GM23248 (cell line): ENCODE data around the gene STARD13. TPM values are rescaled to one million over a fixed set of nuclear protein-coding genes. Genes with fewer than 3 reads are reported as not detected.

ENCODE experiments used
- DNase-seq: peaks from one replicate; pipeline ENCODE4 v3.0.0-alpha.2; 2015
- H2AFZ ChIP-seq: fragments of 200-600 bp; sonication (generic); 2 replicates; pipeline ENCODE4 v1.6.1; 2016; ENCODE audit warnings: antibody characterized with exemption
- H3F3A ChIP-seq: fragments of 200-600 bp; sonication (generic); 2 replicates; pipeline ENCODE4 v1.6.1; 2016; ENCODE audit warnings: mild to moderate bottlenecking, antibody characterized with exemption, mixed run types; ENCODE audit not compliant: insufficient read depth
- H3K27ac ChIP-seq: fragments of 200-600 bp; sonication (generic); 2 replicates; pipeline ENCODE4 v1.5.1; 2016; ENCODE audit warnings: mild to moderate bottlenecking
- H3K27me3 ChIP-seq: fragments of 200-600 bp; sonication (generic); replicated peaks from 2 replicates; pipeline ENCODE4 v1.6.1; 2016; ENCODE audit warnings: mild to moderate bottlenecking; ENCODE audit not compliant: insufficient read depth
- H3K36me3 ChIP-seq: fragments of 200-600 bp; sonication (generic); 2 replicates; pipeline ENCODE4 v1.6.1; 2016; ENCODE audit warnings: low read depth, mild to moderate bottlenecking
- H3K4me1 ChIP-seq: fragments of 200-600 bp; sonication (generic); 2 replicates; pipeline ENCODE4 v1.6.1; 2016; ENCODE audit warnings: mild to moderate bottlenecking; ENCODE audit not compliant: insufficient read depth
- H3K4me2 ChIP-seq: fragments of 200-600 bp; sonication (generic); one replicate; pipeline ENCODE4 v1.6.1; 2016; ENCODE audit warnings: mild to moderate bottlenecking; ENCODE audit not compliant: unreplicated experiment
- H3K4me3 ChIP-seq: fragments of 200-600 bp; sonication (generic); 2 replicates; pipeline ENCODE4 v1.5.1; 2016; ENCODE audit warnings: mild to moderate bottlenecking
- H3K79me2 ChIP-seq: fragments of 200-600 bp; sonication (generic); 2 replicates; pipeline ENCODE4 v1.6.1; 2016; ENCODE audit warnings: mild to moderate bottlenecking; ENCODE audit not compliant: insufficient read depth
- H3K9ac ChIP-seq: fragments of 200-600 bp; sonication (generic); 2 replicates; pipeline ENCODE4 v1.6.1; 2016; ENCODE audit warnings: mild to moderate bottlenecking
- H3K9me2 ChIP-seq: fragments of 200-600 bp; sonication (generic); 2 replicates; pipeline ENCODE4 v1.6.1; 2016; ENCODE audit warnings: mixed run types, mild to moderate bottlenecking, moderate library complexity; ENCODE audit not compliant: insufficient read depth
- H3K9me3 ChIP-seq: fragments of 200-600 bp; sonication (generic); one replicate; pipeline ENCODE4 v1.6.1; 2017; ENCODE audit warnings: low read depth
- H4K20me1 ChIP-seq: fragments of 200-600 bp; sonication (generic); 2 replicates; pipeline ENCODE4 v1.6.0; 2016; ENCODE audit not compliant: insufficient read depth
- EZH2 ChIP-seq: fragments of 200-600 bp; sonication (generic); IDR thresholded peaks from 2 replicates; pipeline ENCODE4 v1.6.1; 2018; ENCODE audit warnings: antibody characterized with exemption, mild to moderate bottlenecking; ENCODE audit not compliant: insufficient read depth, poor library complexity, severe bottlenecking
- EZH2phosphoT487 ChIP-seq: fragments of 200-600 bp; sonication (generic); IDR thresholded peaks from 2 replicates; pipeline ENCODE4 v1.6.1; 2018; ENCODE audit warnings: antibody characterized with exemption, moderate library complexity, mild to moderate bottlenecking, low read depth; ENCODE audit not compliant: insufficient read depth
- WGBS, 2 experiments: methylation state at CpG; one replicate each; pipeline ENCODE4 v1.1.6; 2015 to 2017; ENCODE audit warnings: low lambda C conversion rate in 2 of 2, low coverage in 1 of 2; ENCODE audit errors: missing lambda C conversion rate in 2 of 2; 5-methylcytosine and 5-hydroxymethylcytosine counted together
- in situ Hi-C: fragments of 300-500 bp; cut with MboI; formaldehyde crosslinking; loops from 2 replicates; pipeline ENCODE4 v1.15.0; 2020
- polyA plus RNA-seq: library from polyadenylated mRNA; unstranded; fragments of >200 nt; fragmentation: Nextera tagmentation; extraction: Ambion mirVana; gene quantifications from 2 replicates; pipeline ENCODE4 v1.2.1, GENCODE V29; 2016
- total RNA-seq: library from RNA; depleted of rRNA; stranded (reverse); fragments of >200 nt; shearing (Covaris generic); gene quantifications from 2 replicates; pipeline ENCODE4 v1.2.3, GENCODE V29; 2014

STARD13 gene
- total and polyA plus RNA-seq, 2 experiments from 2014 or later, result 13.8 to 16.6 TPM

DNA sequence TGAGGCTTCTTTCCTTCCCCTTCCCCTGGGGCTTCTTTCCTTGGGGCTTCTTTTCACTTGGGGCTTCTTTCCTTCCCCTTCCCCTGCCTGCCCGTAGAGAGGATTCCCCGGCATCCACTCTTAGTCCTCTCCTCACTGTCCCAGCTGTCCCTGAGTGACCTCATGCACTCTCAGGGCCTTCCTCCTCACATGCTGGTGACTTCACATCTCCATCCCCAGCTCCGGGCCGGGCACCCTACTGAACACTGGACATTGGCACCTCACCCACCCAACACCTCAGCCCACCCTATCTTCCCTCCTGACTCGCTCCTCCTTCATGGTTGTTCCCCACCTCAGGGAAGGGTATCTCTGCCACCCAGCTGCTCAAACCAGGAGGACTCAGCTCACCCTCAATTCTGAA, 130.6 kb downstream of the STARD13 start:
- Histone ChIP-seq H3K4me2 (no peak overlapping the region), H4K20me1 (no peaks in the 10 kb centered on the region; the same call in 1 of the 2 replicates), H3K9ac (no peak overlapping the region), H3K27me3 (no peaks in the 10 kb centered on the region), H2AFZ (no peak overlapping the region), H3K4me1 (peaks cover 5% of the 10 kb centered on the region), H3K79me2 (peaks cover 32% of the 10 kb centered on the region), H3K36me3 (peaks cover 29% of the 10 kb centered on the region), H3K9me3 (no peaks in the 10 kb centered on the region), H3F3A (peaks cover 9% of the 10 kb centered on the region; the same call in 1 of the 2 replicates), H3K9me2 (no peaks in the 10 kb centered on the region), H3K4me3 (no peak overlapping the region), H3K27ac (no peak overlapping the region)
- DNase-seq, result no peak
- in situ Hi-C loops, result no loop called here
- WGBS, 2 experiments, result 98 to 99% methylated on average over 5 of the region's 5 CpGs
- TF ChIP-seq EZH2 (no peak), EZH2phosphoT487 (no peak)

DNA sequence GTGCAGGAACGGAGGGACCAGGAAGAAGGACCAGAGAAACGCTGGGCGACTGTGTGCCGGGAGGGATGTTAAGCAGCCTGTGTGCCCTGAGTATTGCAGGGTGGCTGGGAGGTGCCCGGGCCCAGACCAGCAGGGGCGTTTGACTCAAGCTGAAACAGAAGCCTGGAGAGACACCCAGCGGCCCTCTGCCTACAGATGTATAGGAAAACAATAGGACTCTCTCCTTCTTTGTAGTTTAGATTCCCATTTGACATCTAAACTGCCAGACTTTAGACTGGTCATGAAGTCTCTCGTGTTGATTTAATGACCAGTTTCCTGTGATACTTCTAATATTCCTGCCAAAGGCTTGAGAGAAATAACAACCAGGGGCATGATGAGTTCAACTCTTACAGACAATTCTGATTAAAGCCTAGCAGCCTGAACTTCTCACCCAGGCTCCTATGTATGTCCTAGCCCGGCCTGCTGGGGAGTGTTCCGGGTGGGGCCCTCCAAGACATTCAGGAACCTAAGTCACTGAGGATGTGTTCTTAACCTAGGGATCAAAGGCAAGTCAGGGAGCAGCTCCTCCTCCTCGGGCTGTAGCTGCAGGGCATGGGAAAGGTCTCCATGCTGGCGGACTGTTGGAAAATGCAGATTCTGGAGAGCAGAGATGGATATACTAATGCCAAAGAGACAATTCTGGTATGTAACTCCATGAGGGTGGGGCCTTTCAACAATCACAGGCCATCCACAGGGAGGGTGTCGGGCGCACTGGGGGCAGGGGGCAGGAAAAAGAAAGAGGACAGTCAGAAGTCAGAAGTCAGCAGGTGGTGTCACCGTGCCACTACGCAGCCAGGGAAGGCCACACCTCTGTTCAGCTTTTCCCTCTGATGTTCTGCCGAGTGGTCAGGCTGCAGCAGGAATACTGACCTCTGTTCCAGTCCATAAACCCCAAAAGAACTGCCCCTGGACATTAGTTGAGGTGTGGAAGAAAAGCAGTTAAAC, 131.8 kb downstream of the STARD13 start:
- no peaks in the 10 kb centered on the region for H3K27me3 ChIP-seq
- H3K4me2 ChIP-seq, result no peak overlapping the region
- 71 to 72% methylated on average over 17 of the region's 17 CpGs for WGBS, 2 experiments
- peaks cover 5% of the 10 kb centered on the region for H3K4me1 ChIP-seq
- peaks cover 26% of the 10 kb centered on the region; the same call in 1 of the 2 replicates for H3K79me2 ChIP-seq
- DNase-seq, result peak; percentile 47
- no peaks in the 10 kb centered on the region for H3K9me3 ChIP-seq
- no peak for TF ChIP-seq EZH2phosphoT487
- no peak for TF ChIP-seq EZH2
- H3K4me3 ChIP-seq, result no peak overlapping the region
- in situ Hi-C loops, result no loop called here
- H2AFZ ChIP-seq, result no peak overlapping the region
- peak overlapping the region; percentile 21; the same call in 1 of the 2 replicates for H3K27ac ChIP-seq
- peaks cover 19% of the 10 kb centered on the region; the same call in 1 of the 2 replicates for H3F3A ChIP-seq
- no peaks in the 10 kb centered on the region for H3K9me2 ChIP-seq
- no peak overlapping the region for H3K9ac ChIP-seq
- no peaks in the 10 kb centered on the region for H4K20me1 ChIP-seq
- peaks cover 23% of the 10 kb centered on the region for H3K36me3 ChIP-seq

DNA sequence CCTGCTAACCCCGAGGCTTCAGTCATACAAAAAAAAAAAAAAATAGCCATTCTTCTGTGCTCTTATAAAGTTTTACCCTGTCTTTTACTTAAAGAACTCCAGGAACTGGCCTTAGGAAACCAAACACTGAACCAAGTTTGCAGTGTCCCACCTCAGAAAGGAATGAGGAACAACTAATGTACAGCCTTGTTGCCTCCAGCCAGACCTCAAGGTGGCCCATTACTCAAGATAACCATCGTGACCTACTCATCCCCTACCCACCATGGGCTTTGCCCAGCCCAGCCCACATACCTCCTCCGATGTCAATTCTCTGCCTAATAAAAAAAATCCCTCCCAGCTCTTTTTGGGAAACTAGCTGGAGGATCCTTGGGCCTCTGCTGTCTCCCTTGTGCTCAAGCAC, 133.2 kb downstream of the STARD13 start:
- DNase-seq, result no peak
- H3K4me3 ChIP-seq, result no peak overlapping the region
- WGBS, 2 experiments, result 81 to 82% methylated on average over 3 of the region's 3 CpGs
- no peaks in the 10 kb centered on the region for H4K20me1 ChIP-seq
- H3K4me2 ChIP-seq, result no peak overlapping the region
- H3K79me2 ChIP-seq, result peaks cover 28% of the 10 kb centered on the region
- no peaks in the 10 kb centered on the region for H3K9me3 ChIP-seq
- no peak overlapping the region for H3K9ac ChIP-seq
- peaks cover 21% of the 10 kb centered on the region; the same call in 1 of the 2 replicates for H3F3A ChIP-seq
- in situ Hi-C loops, result no loop called here
- no peak overlapping the region for H3K27ac ChIP-seq
- TF ChIP-seq EZH2, result no peak
- TF ChIP-seq EZH2phosphoT487, result no peak
- peaks cover 5% of the 10 kb centered on the region for H3K4me1 ChIP-seq
- H3K36me3 ChIP-seq, result peaks cover 10% of the 10 kb centered on the region
- H3K9me2 ChIP-seq, result no peaks in the 10 kb centered on the region
- no peaks in the 10 kb centered on the region for H3K27me3 ChIP-seq
- no peak overlapping the region for H2AFZ ChIP-seq

DNA sequence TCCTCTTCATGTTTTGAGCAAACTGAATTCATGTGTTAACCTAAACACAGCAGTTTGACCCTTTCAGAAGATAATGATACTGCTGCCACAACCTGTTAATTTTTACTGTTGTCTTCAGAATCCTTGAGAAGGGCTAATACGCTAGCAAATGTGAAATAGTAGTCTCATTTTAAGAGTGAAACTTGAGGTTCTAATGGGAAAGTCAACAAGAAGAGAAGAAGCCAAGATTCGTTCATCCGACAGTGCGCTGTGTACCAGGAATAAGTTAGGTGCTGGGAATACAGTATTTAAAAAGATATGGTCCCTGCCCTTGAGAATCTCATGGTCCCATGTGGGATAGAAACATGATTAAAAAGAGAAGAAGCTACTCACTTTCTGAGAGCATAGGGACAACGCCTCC, 134.9 kb downstream of the STARD13 start:
- Histone ChIP-seq H3K9me2 (no peaks in the 10 kb centered on the region), H3K4me1 (peaks cover 5% of the 10 kb centered on the region)
- WGBS, 2 experiments, result 97 to 98% methylated on average over 5 of the region's 5 CpGs

More for the DNA sequence above, 134.9 kb downstream of the STARD13 start:
- in situ Hi-C loops, result no loop called here
- no peak for DNase-seq
- Histone ChIP-seq H3K79me2 (peaks cover 34% of the 10 kb centered on the region), H3K4me2 (no peak overlapping the region), H3F3A (peaks cover 21% of the 10 kb centered on the region; the same call in 1 of the 2 replicates), H4K20me1 (no peaks in the 10 kb centered on the region), H3K9ac (no peak overlapping the region), H3K4me3 (no peak overlapping the region), H3K27me3 (no peaks in the 10 kb centered on the region), H2AFZ (no peak overlapping the region), H3K27ac (no peak overlapping the region), H3K9me3 (no peaks in the 10 kb centered on the region), H3K36me3 (no peaks in the 10 kb centered on the region)
- TF ChIP-seq EZH2 (no peak), EZH2phosphoT487 (no peak)
